Suprapubic skin (tissue), 4 donors: ENCODE data around the gene HS3ST2. TPM values are rescaled to one million over a fixed set of nuclear protein-coding genes. Genes with fewer than 3 reads are reported as not detected.

ENCODE experiments used
- DNase-seq, 2 donors: peaks; one replicate each; pipeline ENCODE4 v3.0.0-alpha.2; 2019; ENCODE audit warnings: low spot score in 2 of 2
- H3K27ac ChIP-seq: fragments of 200-600 bp; sonication (generic); one replicate; pipeline ENCODE4 v1.5.1; 2019
- H3K27me3 ChIP-seq: fragments of 200-600 bp; sonication (generic); one replicate; pipeline ENCODE4 v1.5.1; 2019
- H3K36me3 ChIP-seq: fragments of 200-600 bp; sonication (generic); one replicate; pipeline ENCODE4 v1.5.1; 2019
- H3K4me1 ChIP-seq: fragments of 200-600 bp; sonication (generic); one replicate; pipeline ENCODE4 v1.5.1; 2019
- H3K4me3 ChIP-seq: fragments of 200-600 bp; sonication (generic); one replicate; pipeline ENCODE4 v1.5.1; 2019; ENCODE audit warnings: mild to moderate bottlenecking
- H3K9me3 ChIP-seq: fragments of 200-600 bp; sonication (generic); one replicate; pipeline ENCODE4 v1.5.1; 2019
- EP300 ChIP-seq: sonication (generic); formaldehyde crosslinking; IDR thresholded peaks from one replicate; pipeline ENCODE4 v1.6.1; 2017; ENCODE audit warnings: antibody characterized with exemption
- POLR2A ChIP-seq, 2 donors: fragments of 450-650 bp; IDR thresholded peaks; one replicate each; pipeline ENCODE4 v1.6.1; 2017; ENCODE audit warnings: antibody characterized with exemption in 2 of 2, mild to moderate bottlenecking in 2 of 2, moderate library complexity in 2 of 2
- POLR2AphosphoS5 ChIP-seq, 3 donors: sonication (generic); formaldehyde crosslinking; IDR thresholded peaks; one replicate each; pipeline ENCODE4 v1.6.1; 2017; ENCODE audit warnings: antibody characterized with exemption in 3 of 3
- WGBS: methylation state at CpG from one replicate; pipeline ENCODE4 v1.1.5; 2018; 5-methylcytosine and 5-hydroxymethylcytosine counted together
- total RNA-seq, 4 donors: library from RNA; depleted of rRNA; stranded (reverse); fragments of >200 nt; gene quantifications; one replicate each; pipeline ENCODE4 v1.1.0, GENCODE V29; 2016
- TF ChIP-seq, protein P1 (sequence below), 2 donors: fragments of 200-600 bp in 1 of 2; fragments of 450-650 bp in 1 of 2; sonication (generic) in 1 of 2; IDR thresholded peaks; one replicate each; pipeline ENCODE4 v1.5.1; 2016 to 2019; ENCODE audit warnings: antibody characterized with exemption in 2 of 2, mild to moderate bottlenecking in 1 of 2, moderate library complexity in 1 of 2

The HS3ST2 gene
- total RNA-seq, 4 donors from 2014 or later, result 0.30 to 1.7 (median 1.2) TPM

DNA sequence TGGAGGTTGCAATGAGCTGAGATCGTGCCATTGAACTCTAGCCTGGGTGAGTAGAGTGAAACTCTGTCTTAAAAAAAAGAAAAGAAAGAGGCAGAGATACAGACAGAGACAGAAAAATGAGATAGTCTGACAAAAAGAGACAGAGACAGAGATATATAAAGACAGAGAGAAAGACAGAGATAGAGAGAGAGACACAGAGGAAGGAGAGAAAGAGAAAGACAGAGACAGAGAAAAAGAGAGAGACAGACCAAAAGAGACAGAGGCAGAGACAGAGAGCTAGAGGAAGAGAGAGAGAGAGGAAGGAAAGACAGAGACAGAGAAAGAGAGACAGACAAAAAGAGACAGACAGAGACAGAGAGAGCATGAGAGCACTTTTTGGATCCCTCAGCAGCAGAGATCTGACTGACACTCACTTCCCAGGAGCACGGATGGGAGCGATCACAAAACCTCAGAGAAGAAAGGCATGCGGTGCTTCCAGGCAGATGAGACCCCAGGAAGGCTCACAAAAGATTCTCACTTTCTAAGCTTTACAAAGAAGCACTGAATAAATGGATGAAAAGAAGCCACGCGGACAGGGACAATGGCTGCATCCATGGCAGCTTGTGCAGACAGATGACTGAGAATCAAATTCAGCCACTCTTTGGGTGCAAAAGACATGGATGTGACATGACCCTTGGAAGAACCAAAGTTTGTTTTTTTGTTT is 38.6 kb upstream of the HS3ST2 start:
- Histone ChIP-seq H3K9me3 (no peaks in the 10 kb centered on the region), H3K27ac (no peak overlapping the region), H3K4me3 (no peak overlapping the region), H3K4me1 (no peaks in the 10 kb centered on the region), H3K36me3 (no peaks in the 10 kb centered on the region), H3K27me3 (peaks cover 4% of the 10 kb centered on the region)
- WGBS, result 69% methylated on average over 6 of the region's 6 CpGs
- TF ChIP-seq POLR2AphosphoS5 (IDR thresholded peaks at IDR 0.05) (no peak), POLR2A (IDR thresholded peaks at IDR 0.05) (no peak), EP300 (no peak)
- TF ChIP-seq, protein P1, sequence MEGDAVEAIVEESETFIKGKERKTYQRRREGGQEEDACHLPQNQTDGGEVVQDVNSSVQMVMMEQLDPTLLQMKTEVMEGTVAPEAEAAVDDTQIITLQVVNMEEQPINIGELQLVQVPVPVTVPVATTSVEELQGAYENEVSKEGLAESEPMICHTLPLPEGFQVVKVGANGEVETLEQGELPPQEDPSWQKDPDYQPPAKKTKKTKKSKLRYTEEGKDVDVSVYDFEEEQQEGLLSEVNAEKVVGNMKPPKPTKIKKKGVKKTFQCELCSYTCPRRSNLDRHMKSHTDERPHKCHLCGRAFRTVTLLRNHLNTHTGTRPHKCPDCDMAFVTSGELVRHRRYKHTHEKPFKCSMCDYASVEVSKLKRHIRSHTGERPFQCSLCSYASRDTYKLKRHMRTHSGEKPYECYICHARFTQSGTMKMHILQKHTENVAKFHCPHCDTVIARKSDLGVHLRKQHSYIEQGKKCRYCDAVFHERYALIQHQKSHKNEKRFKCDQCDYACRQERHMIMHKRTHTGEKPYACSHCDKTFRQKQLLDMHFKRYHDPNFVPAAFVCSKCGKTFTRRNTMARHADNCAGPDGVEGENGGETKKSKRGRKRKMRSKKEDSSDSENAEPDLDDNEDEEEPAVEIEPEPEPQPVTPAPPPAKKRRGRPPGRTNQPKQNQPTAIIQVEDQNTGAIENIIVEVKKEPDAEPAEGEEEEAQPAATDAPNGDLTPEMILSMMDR (IDR thresholded peaks at IDR 0.05), result no peak
- no peak for DNase-seq

DNA sequence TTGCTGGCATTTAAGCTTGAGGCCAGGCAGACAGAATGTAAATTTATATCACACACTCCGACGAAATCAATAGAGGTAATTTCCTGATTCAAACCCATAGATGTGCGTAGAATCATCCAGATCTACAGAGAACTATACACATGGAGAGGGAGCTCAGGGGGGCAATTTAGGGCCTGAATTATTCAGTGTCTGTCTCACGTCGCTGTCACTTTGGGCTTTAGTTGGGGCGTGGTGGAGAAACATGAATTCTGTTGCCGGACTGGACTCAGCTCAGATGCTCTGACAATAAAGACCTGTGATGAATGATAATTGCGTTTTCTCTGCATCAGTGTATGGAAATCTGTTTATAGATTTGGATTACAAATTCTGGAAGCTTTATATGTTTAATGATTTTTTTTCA is 32.5 kb upstream of the HS3ST2 start:
- Histone ChIP-seq H3K4me3 (no peak overlapping the region), H3K4me1 (no peaks in the 10 kb centered on the region), H3K9me3 (no peaks in the 10 kb centered on the region), H3K27ac (no peak overlapping the region), H3K27me3 (no peaks in the 10 kb centered on the region), H3K36me3 (no peaks in the 10 kb centered on the region)
- 86% methylated on average over 8 of the region's 8 CpGs for WGBS
- TF ChIP-seq EP300, result no peak
- TF ChIP-seq POLR2AphosphoS5 (IDR thresholded peaks at IDR 0.05), result no peak
- TF ChIP-seq POLR2A (IDR thresholded peaks at IDR 0.05), result no peak
- DNase-seq, result no peak

DNA sequence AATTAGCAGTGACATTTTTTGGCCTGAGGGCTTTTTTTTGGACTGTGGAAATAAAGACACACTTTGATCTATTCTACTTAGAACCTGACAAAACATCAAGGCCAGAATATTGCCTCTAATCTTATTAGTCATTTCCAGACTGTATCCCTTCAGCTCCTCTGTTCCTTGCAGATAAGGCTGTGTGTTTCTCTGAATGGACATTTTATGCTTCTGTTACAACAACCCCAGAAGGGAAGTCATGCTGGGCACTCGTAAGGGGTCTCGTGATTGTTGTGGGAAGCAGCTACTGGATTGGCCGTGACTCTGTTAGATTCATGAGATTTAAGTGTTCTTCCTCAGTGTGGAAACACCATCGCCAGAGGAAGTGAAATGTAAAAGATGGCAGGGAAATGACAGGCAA is 31.6 kb upstream of the HS3ST2 start:
- 42% methylated on average over 4 of the region's 4 CpGs for WGBS
- DNase-seq, result no peak

DNA sequence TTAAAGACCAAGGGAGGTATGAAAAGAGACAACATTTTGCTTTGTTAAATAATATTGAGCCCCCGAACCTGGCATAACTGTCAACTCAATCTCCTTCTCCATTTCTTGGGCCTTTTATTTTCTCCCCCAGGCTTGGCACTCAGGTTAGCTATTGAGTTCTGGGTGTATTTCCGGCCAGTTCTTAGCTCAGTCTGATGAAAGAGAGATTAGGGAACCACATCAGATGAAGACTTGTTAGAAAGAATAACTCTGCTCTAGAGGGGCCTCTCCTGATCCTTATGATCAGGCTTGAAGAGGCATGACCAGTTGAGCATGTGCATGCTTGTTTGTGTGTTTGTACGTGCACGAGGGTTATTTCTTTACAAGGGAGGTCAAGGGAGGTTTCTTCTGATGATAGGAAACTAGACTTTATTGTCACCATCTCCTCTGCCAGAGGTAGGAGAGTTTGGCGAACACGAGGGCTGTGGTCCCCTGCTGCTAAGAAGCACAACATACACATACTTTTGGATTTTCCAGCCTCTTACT is 29.2 kb upstream of the HS3ST2 start:
- peaks cover 13% of the 10 kb centered on the region for H3K4me1 ChIP-seq
- no peak for DNase-seq
- TF ChIP-seq EP300, result no peak
- no peak for TF ChIP-seq POLR2A (IDR thresholded peaks at IDR 0.05)
- TF ChIP-seq, protein P1 (IDR thresholded peaks at IDR 0.05), result no peak
- TF ChIP-seq POLR2AphosphoS5 (IDR thresholded peaks at IDR 0.05), result no peak
- H3K27ac ChIP-seq, result no peak overlapping the region
- H3K27me3 ChIP-seq, result no peaks in the 10 kb centered on the region
- 70% methylated on average over 6 of the region's 6 CpGs for WGBS
- no peak overlapping the region for H3K4me3 ChIP-seq
- H3K9me3 ChIP-seq, result no peaks in the 10 kb centered on the region
- no peaks in the 10 kb centered on the region for H3K36me3 ChIP-seq

More for the DNA sequence above, 31.6 kb upstream of the HS3ST2 start:
- H3K4me3 ChIP-seq, result no peak overlapping the region
- TF ChIP-seq POLR2AphosphoS5 (IDR thresholded peaks at IDR 0.05) (no peak), EP300 (no peak), POLR2A (IDR thresholded peaks at IDR 0.05) (no peak)
- TF ChIP-seq, protein P1 (IDR thresholded peaks at IDR 0.05), result no peak
- H3K36me3 ChIP-seq, result no peaks in the 10 kb centered on the region
- H3K27me3 ChIP-seq, result no peaks in the 10 kb centered on the region
- no peak overlapping the region for H3K27ac ChIP-seq
- no peaks in the 10 kb centered on the region for H3K9me3 ChIP-seq
- H3K4me1 ChIP-seq, result no peaks in the 10 kb centered on the region

DNA sequence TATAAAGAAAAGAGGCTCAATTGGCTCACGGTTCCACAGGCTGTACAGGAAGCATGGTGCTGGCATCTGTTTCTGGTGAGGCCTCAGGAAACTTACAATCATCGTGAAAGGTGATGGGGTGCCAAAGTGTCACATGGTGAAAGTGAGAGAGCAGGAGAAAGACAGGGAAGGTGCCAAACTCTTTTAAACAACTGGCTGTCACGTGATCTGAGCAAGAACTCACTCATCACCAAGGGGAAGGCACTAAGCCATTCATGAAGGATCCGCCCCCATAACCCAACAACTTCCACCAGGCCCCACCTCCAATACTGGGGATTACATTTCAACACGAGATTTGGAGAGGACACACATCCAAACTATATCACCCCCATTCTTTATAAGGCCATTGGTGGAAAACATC is 28.4 kb upstream of the HS3ST2 start:
- Histone ChIP-seq H3K36me3 (no peaks in the 10 kb centered on the region), H3K27me3 (no peaks in the 10 kb centered on the region), H3K4me3 (no peak overlapping the region), H3K4me1 (peaks cover 13% of the 10 kb centered on the region), H3K9me3 (no peaks in the 10 kb centered on the region), H3K27ac (no peak overlapping the region)
- DNase-seq, result no peak
- TF ChIP-seq POLR2AphosphoS5 (IDR thresholded peaks at IDR 0.05), result no peak
- 81% methylated on average over 5 of the region's 5 CpGs for WGBS

DNA sequence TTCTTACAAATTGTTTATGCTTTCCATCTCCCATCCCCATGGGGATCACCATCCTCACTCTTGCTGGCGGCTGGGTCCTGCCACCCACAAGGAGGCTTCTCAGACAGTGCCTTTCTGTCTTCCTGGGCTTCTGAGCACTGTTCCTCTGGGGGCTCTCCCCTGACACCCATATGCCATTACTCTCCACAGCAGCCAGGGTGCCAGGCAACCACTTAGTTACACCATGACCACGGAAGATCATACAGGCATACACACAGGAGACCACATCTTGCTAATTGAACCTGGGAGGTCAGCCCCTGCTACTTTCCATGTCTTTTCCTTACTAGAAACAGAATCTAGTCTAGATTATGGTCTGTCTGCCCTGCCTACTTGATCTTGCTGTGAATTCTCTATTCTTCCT is 27.7 kb upstream of the HS3ST2 start:
- WGBS, result 89% methylated on average over 2 of the region's 2 CpGs
- TF ChIP-seq POLR2AphosphoS5 (IDR thresholded peaks at IDR 0.05), result no peak
- no peak for TF ChIP-seq EP300
- no peak for TF ChIP-seq POLR2A (IDR thresholded peaks at IDR 0.05)
- TF ChIP-seq, protein P1 (IDR thresholded peaks at IDR 0.05), result no peak
- Histone ChIP-seq H3K4me3 (no peak overlapping the region), H3K36me3 (no peaks in the 10 kb centered on the region), H3K9me3 (no peaks in the 10 kb centered on the region), H3K27me3 (no peaks in the 10 kb centered on the region), H3K27ac (no peak overlapping the region), H3K4me1 (peaks cover 13% of the 10 kb centered on the region)
- no peak for DNase-seq
